Measurements from ENCODE around the gene LYRM4.

Gene LYRM4

DNA sequence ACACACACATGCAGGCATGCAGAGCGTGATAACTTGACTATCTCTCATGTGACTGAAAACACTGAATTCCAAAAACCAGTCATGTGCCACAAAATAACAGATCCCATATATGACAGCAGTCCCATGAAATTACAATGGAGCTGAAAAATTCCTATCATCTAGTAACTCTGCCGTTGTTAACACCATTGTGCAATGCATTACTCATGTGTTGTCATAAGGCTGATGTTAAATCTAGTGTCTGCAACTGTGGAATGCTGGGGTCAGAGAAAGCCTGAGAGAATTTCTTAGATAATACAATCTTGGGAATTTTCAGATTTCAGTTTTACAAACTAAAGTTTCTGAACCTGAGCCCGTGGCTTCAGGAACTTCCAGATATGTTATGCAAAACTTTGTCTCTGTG lies 70.2 kb downstream of the LYRM4 start:
- TF ChIP-seq, protein P1, sequence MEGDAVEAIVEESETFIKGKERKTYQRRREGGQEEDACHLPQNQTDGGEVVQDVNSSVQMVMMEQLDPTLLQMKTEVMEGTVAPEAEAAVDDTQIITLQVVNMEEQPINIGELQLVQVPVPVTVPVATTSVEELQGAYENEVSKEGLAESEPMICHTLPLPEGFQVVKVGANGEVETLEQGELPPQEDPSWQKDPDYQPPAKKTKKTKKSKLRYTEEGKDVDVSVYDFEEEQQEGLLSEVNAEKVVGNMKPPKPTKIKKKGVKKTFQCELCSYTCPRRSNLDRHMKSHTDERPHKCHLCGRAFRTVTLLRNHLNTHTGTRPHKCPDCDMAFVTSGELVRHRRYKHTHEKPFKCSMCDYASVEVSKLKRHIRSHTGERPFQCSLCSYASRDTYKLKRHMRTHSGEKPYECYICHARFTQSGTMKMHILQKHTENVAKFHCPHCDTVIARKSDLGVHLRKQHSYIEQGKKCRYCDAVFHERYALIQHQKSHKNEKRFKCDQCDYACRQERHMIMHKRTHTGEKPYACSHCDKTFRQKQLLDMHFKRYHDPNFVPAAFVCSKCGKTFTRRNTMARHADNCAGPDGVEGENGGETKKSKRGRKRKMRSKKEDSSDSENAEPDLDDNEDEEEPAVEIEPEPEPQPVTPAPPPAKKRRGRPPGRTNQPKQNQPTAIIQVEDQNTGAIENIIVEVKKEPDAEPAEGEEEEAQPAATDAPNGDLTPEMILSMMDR (IDR thresholded peaks at IDR 0.05): no peak
- no peak for TF ChIP-seq ZFX (IDR thresholded peaks at IDR 0.05; ENCODE audit: borderline replicate concordance)
- H3K27ac ChIP-seq: no peak overlapping the region

DNA sequence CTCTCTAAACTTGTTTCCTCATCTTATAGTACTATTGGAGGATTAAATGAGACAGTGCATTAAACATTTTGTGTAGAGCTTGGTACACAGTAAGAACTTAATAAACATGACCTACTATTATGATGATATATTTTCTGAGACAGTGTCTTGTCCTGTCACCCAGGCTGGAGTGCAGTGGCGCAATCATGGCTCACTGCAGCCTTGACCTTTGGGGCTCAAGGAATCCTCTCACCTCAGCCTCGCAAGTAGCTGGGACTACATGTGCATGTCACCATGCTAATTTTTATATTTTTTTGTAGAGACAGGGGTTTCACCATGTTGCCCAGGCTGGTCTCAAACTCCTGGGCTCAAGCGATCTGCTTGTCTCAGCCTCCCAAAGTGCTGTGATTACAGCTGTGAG lies 72.1 kb downstream of the LYRM4 start:
- no peak overlapping the region for H3K27ac ChIP-seq
- TF ChIP-seq ZFX (IDR thresholded peaks at IDR 0.05; ENCODE audit: borderline replicate concordance): no peak
- TF ChIP-seq, protein P1 (IDR thresholded peaks at IDR 0.05): no peak

- H3K27ac ChIP-seq: no peak overlapping the region
- TF ChIP-seq, protein P1 (IDR thresholded peaks at IDR 0.05): no peak
- TF ChIP-seq ZFX (IDR thresholded peaks at IDR 0.05; ENCODE audit: borderline replicate concordance): no peak
Observed at GRCh38 chr6:5184878-5185277, 75.9 kb downstream of the LYRM4 start.

- H3K27ac ChIP-seq: no peak overlapping the region
- TF ChIP-seq ZFX (IDR thresholded peaks at IDR 0.05; ENCODE audit: borderline replicate concordance): no peak
- TF ChIP-seq, protein P1 (IDR thresholded peaks at IDR 0.05): no peak
Observed at GRCh38 chr6:5184218-5184617, 76.5 kb downstream of the LYRM4 start.

DNA sequence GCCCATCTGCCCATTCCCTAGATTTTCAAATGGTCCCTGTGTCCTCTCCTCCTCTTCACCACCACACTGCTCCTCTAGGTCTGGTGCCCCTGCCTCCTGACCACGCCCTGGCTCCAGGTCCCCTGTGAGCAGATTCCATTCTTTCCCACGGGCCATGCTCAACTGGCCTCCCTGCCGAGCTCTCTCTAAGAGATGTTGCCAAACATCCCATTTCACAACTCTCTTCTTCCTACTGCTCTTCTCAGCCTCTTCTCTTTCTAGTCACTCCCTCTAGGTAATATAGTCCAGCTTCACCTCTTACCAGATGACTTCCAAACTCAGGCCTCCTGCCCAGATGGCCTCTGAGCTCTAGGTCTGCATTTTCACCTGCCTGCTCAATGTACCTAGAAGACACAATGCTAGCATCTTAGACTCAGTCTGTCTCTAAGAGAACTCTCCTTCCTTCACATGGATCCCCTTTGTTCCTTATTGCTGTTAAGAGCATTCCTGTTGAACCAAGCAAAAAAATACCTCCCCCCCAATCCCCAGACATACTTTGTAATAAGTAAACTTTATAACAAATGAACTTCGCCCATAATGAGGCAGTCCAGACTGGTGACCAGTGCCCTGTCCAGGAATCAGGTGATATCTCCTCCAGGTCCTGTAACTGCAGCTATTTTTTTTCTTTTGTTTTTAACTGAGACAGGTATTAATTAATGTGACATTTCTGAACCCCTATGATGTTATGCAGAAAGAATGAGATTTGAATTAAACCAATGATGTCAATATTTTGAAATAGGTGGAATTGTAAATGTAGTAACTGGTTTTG lies 79.0 kb downstream of the LYRM4 start:
- H3K27ac ChIP-seq: no peak overlapping the region
- TF ChIP-seq, protein P1 (IDR thresholded peaks at IDR 0.05): no peak
- no peak for TF ChIP-seq ZFX (IDR thresholded peaks at IDR 0.05; ENCODE audit: borderline replicate concordance)

DNA sequence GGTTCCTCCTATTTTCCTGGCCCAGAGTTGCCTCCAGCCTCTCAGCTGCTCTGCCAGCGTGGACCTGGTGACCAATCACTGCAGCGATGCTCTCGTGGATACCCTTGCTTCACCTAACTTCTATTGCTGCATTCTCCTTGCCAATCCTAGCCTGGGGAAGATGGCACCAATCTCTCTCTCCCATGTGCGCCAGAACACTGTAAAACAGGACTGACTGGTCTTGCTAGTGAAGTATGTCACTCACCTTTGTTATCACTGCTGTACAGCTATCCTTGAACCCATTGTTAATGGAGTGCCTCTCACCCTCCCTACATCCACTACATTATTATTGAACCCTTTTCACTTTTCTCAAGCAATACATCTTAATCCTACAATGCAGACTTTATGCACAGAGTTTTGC lies 80.1 kb downstream of the LYRM4 start:
- TF ChIP-seq, protein P1 (IDR thresholded peaks at IDR 0.05): no peak
- TF ChIP-seq ZFX (IDR thresholded peaks at IDR 0.05; ENCODE audit: borderline replicate concordance): no peak
- H3K27ac ChIP-seq: no peak overlapping the region

- H3K27ac ChIP-seq: no peak overlapping the region
- no peak for TF ChIP-seq ZFX (IDR thresholded peaks at IDR 0.05; ENCODE audit: borderline replicate concordance)
- TF ChIP-seq, protein P1 (IDR thresholded peaks at IDR 0.05): no peak
Observed at GRCh38 chr6:5179917-5180316, 80.8 kb downstream of the LYRM4 start.
